ENCODE measurements around the gene RXRB.

The RXRB gene

GRCh38 chr6:33201935-33202334 is 1.5 kb upstream of the RXRB start:
- TF ChIP-seq CTCF (IDR thresholded peaks at IDR 0.05; ENCODE audit: low read length, missing control alignments) = no peak
- peak overlapping the region; percentile 98 for H3K4me3 ChIP-seq (replicated peaks; ENCODE audit: low read depth, low read length)
- no peak for DNase-seq (ENCODE audit: low read depth)

- H3K4me3 ChIP-seq (replicated peaks; ENCODE audit: low read depth, low read length) = peak overlapping the region; percentile 98
- DNase-seq (ENCODE audit: low read depth) = no peak
- no peak for TF ChIP-seq CTCF (IDR thresholded peaks at IDR 0.05; ENCODE audit: low read length, missing control alignments)
These were observed 681 bp upstream of the RXRB start for GRCh38 chr6:33201147-33201545.

GRCh38 chr6:33199687-33200218 is 712 bp downstream of the RXRB start:
- DNase-seq (ENCODE audit: low read depth) = peak; percentile 59
- TF ChIP-seq CTCF (IDR thresholded peaks at IDR 0.05; ENCODE audit: low read length, missing control alignments) = no peak
- H3K4me3 ChIP-seq (replicated peaks; ENCODE audit: low read depth, low read length) = peak overlapping the region; percentile 98

GRCh38 chr6:33198853-33199436 is 1.5 kb downstream of the RXRB start:
- DNase-seq (ENCODE audit: low read depth) = no peak
- peak overlapping the region; percentile 98 for H3K4me3 ChIP-seq (replicated peaks; ENCODE audit: low read depth, low read length)
- no peak for TF ChIP-seq CTCF (IDR thresholded peaks at IDR 0.05; ENCODE audit: low read length, missing control alignments)

GRCh38 chr6:33198159-33198852 is 2.2 kb downstream of the RXRB start:
- no peak for TF ChIP-seq CTCF (IDR thresholded peaks at IDR 0.05; ENCODE audit: low read length, missing control alignments)
- no peak for DNase-seq (ENCODE audit: low read depth)
- no peak overlapping the region for H3K4me3 ChIP-seq (replicated peaks; ENCODE audit: low read depth, low read length)

- no peak overlapping the region for H3K4me3 ChIP-seq (replicated peaks; ENCODE audit: low read depth, low read length)
- peak; percentile 79 for DNase-seq (ENCODE audit: low read depth)
- peak; percentile 86 for TF ChIP-seq CTCF (IDR thresholded peaks at IDR 0.05; ENCODE audit: low read length, missing control alignments)
These were observed 2.9 kb downstream of the RXRB start for GRCh38 chr6:33197431-33198048.

Data from fibroblast of pulmonary artery (primary cell).